ENCODE data around the gene TUG1.

The TUG1 gene

GRCh38 chr22:30947816-30948454, 21.1 kb upstream of the TUG1 start:
- peak; percentile 10 for DNase-seq

- DNase-seq, result no peak
Observed at GRCh38 chr22:30948930-30949342, 20.1 kb upstream of the TUG1 start.

GRCh38 chr22:30949934-30950660, 19.0 kb upstream of the TUG1 start:
- no peak for DNase-seq

- DNase-seq, result no peak
Observed at GRCh38 chr22:30953206-30953605, 15.9 kb upstream of the TUG1 start.

- no peak for DNase-seq
Observed at GRCh38 chr22:30955153-30955552, 13.9 kb upstream of the TUG1 start.

GRCh38 chr22:30964858-30965257, 4.2 kb upstream of the TUG1 start:
- no peak for DNase-seq

GRCh38 chr22:30968015-30968923, 796 bp upstream of the TUG1 start, which contains the start of gene MORC2:
Gene MORC2, minus strand, starts transcription at chr22:30968774. Its CDS starts 885 bp downstream, at chr22:30967889.
- DNase-seq, result no peak

GRCh38 chr22:30969532-30970355, 679 bp downstream of the TUG1 start:
- DNase-seq, result peak; percentile 44

GRCh38 chr22:30970356-30970746, 1.3 kb downstream of the TUG1 start:
- DNase-seq, result no peak

- no peak for DNase-seq
Observed at GRCh38 chr22:30978304-30978962, 9.4 kb downstream of the TUG1 start.

- peak; percentile 10 for DNase-seq
Observed at GRCh38 chr22:30979932-30980331, 10.9 kb downstream of the TUG1 start.

GRCh38 chr22:30982512-30982911, 13.4 kb downstream of the TUG1 start:
- DNase-seq, result no peak

GRCh38 chr22:30984317-30984716, 15.3 kb downstream of the TUG1 start:
- no peak for DNase-seq

GRCh38 chr22:30985561-30986208, 16.6 kb downstream of the TUG1 start:
- no peak for DNase-seq

GRCh38 chr22:30989474-30989873, 20.4 kb downstream of the TUG1 start:
- no peak for DNase-seq

GRCh38 chr22:30990690-30991089, 21.6 kb downstream of the TUG1 start:
- no peak for DNase-seq

GRCh38 chr22:30992565-30992964, 23.5 kb downstream of the TUG1 start:
- DNase-seq, result no peak

GRCh38 chr22:30994960-30995359, 25.9 kb downstream of the TUG1 start:
- DNase-seq, result no peak

GRCh38 chr22:30996462-30996861, 27.4 kb downstream of the TUG1 start:
- no peak for DNase-seq

- no peak for DNase-seq
Observed at GRCh38 chr22:30998329-30998728, 29.3 kb downstream of the TUG1 start.

GRCh38 chr22:31001124-31001770, 32.2 kb downstream of the TUG1 start:
- DNase-seq, result no peak

Measured in activated CD4-positive, alpha-beta T cell treated with anti-CD3 and anti-CD28 coated beads, Interleukin-2, amount 50 U/mL, for 16 hours (primary cell).